Smooth muscle cell (in vitro differentiated cells): ENCODE data around the gene PFKL. TPM values are rescaled to one million over a fixed set of nuclear protein-coding genes. Genes with fewer than 3 reads are reported as not detected.

Experiments
- DNase-seq: peaks from one replicate; lab custom pipeline; 2025; ENCODE audit not compliant: unreplicated experiment; lab: John Stamatoyannopoulos, UW
- H2AFZ ChIP-seq: fragments of 200-600 bp; sonication (generic); 2 replicates; pipeline ENCODE4 v1.6.0; 2016; ENCODE audit warnings: antibody characterized with exemption, low read depth, mild to moderate bottlenecking
- H3F3A ChIP-seq: fragments of 200-600 bp; sonication (generic); 2 replicates; pipeline ENCODE4 v1.6.0; 2017; ENCODE audit warnings: antibody characterized with exemption, low read depth
- H3K27ac ChIP-seq: fragments of 200-600 bp; sonication (generic); 2 replicates; pipeline ENCODE4 v1.5.1; 2016; ENCODE audit warnings: low read depth, mild to moderate bottlenecking
- H3K27me3 ChIP-seq: fragments of 200-600 bp; sonication (generic); 2 replicates; pipeline ENCODE4 v1.6.1; 2016; ENCODE audit warnings: low read depth, mild to moderate bottlenecking
- H3K36me3 ChIP-seq: fragments of 200-600 bp; sonication (generic); 2 replicates; pipeline ENCODE4 v1.5.1; 2016; ENCODE audit warnings: low read depth
- H3K4me1 ChIP-seq: fragments of 200-600 bp; sonication (generic); 2 replicates; pipeline ENCODE4 v1.5.1; 2016; ENCODE audit warnings: low read depth
- H3K4me2 ChIP-seq: fragments of 200-600 bp; sonication (generic); 2 replicates; pipeline ENCODE4 v1.6.0; 2016; ENCODE audit warnings: mild to moderate bottlenecking
- H3K4me3 ChIP-seq: fragments of 200-600 bp; sonication (generic); 2 replicates; pipeline ENCODE4 v1.5.1; 2016; ENCODE audit warnings: mild to moderate bottlenecking
- H3K79me2 ChIP-seq: fragments of 200-600 bp; sonication (generic); 2 replicates; pipeline ENCODE4 v1.6.0; 2016; ENCODE audit warnings: low read depth, mild to moderate bottlenecking
- H3K9ac ChIP-seq: fragments of 200-600 bp; sonication (generic); 2 replicates; pipeline ENCODE4 v1.6.0; 2016; ENCODE audit warnings: low read depth
- H3K9me3 ChIP-seq: fragments of 200-600 bp; sonication (generic); replicated peaks from 2 replicates; pipeline ENCODE4 v1.5.1; 2016; ENCODE audit warnings: low read depth
- H4K20me1 ChIP-seq: fragments of 200-600 bp; sonication (generic); 2 replicates; pipeline ENCODE4 v1.6.0; 2016; ENCODE audit warnings: low read depth
- CTCF ChIP-seq: fragments of 200-600 bp; sonication (generic); IDR thresholded peaks from 2 replicates; pipeline ENCODE4 v1.5.1; 2017; ENCODE audit warnings: borderline replicate concordance, mild to moderate bottlenecking, antibody characterized with exemption; ENCODE audit not compliant: insufficient read depth, poor library complexity, severe bottlenecking
- WGBS: methylation state at CpG from one replicate; pipeline ENCODE4 v1.1.7; 2016; ENCODE audit warnings: low lambda C conversion rate; 5-methylcytosine and 5-hydroxymethylcytosine counted together
- polyA plus RNA-seq: library from polyadenylated mRNA; unstranded; fragments of >200 nt; fragmentation: Nextera tagmentation; extraction: Ambion mirVana; gene quantifications from 2 replicates; pipeline ENCODE4 v1.2.1, GENCODE V29; 2016
- total RNA-seq: library from RNA; depleted of rRNA; stranded (reverse); fragments of >200 nt; gene quantifications from 2 replicates; pipeline ENCODE4 v1.2.3, GENCODE V29; 2014

PFKL gene
- total and polyA plus RNA-seq, 2 experiments from 2014 or later: 51.4 to 162 TPM

- Histone ChIP-seq H3K27me3 (no peaks in the 10 kb centered on the region), H3K4me3 (no peak overlapping the region), H3K79me2 (no peaks in the 10 kb centered on the region), H3F3A (no peaks in the 10 kb centered on the region), H3K9ac (no peak overlapping the region), H2AFZ (no peak overlapping the region), H3K4me2 (no peak overlapping the region), H3K36me3 (no peaks in the 10 kb centered on the region), H3K4me1 (no peaks in the 10 kb centered on the region), H3K27ac (no peak overlapping the region), H3K9me3 (no peaks in the 10 kb centered on the region), H4K20me1 (no peaks in the 10 kb centered on the region)
- no peak for TF ChIP-seq CTCF
- WGBS: 86% methylated on average over 18 of the region's 20 CpGs
- no peak for DNase-seq
These were observed 31.9 kb downstream of the PFKL start for GRCh38 chr21:44331650-44332307.

- TF ChIP-seq CTCF: no peak
- no peak overlapping the region for H3K4me3 ChIP-seq
- no peaks in the 10 kb centered on the region for H3K36me3 ChIP-seq
- no peak overlapping the region for H2AFZ ChIP-seq
- H3K9me3 ChIP-seq: no peaks in the 10 kb centered on the region
- H3F3A ChIP-seq: no peaks in the 10 kb centered on the region
- no peaks in the 10 kb centered on the region for H3K4me1 ChIP-seq
- H4K20me1 ChIP-seq: no peaks in the 10 kb centered on the region
- no peaks in the 10 kb centered on the region for H3K27me3 ChIP-seq
- no peaks in the 10 kb centered on the region for H3K79me2 ChIP-seq
- H3K4me2 ChIP-seq: no peak overlapping the region
- H3K27ac ChIP-seq: no peak overlapping the region
- no peak overlapping the region for H3K9ac ChIP-seq
- WGBS: 92% methylated on average over 17 of the region's 17 CpGs
- DNase-seq: no peak
These were observed 32.5 kb downstream of the PFKL start for GRCh38 chr21:44332383-44332782.

- H3K27ac ChIP-seq: no peak overlapping the region
- H3K9ac ChIP-seq: no peak overlapping the region
- DNase-seq: no peak
- H3K36me3 ChIP-seq: no peaks in the 10 kb centered on the region
- no peaks in the 10 kb centered on the region for H3K9me3 ChIP-seq
- H3K4me1 ChIP-seq: no peaks in the 10 kb centered on the region
- H2AFZ ChIP-seq: no peak overlapping the region
- no peaks in the 10 kb centered on the region for H4K20me1 ChIP-seq
- H3K27me3 ChIP-seq: no peaks in the 10 kb centered on the region
- no peak overlapping the region for H3K4me2 ChIP-seq
- WGBS: 98% methylated on average over 22 of the region's 22 CpGs
- no peak for TF ChIP-seq CTCF
- H3K4me3 ChIP-seq: no peak overlapping the region
- no peaks in the 10 kb centered on the region for H3K79me2 ChIP-seq
- H3F3A ChIP-seq: peaks cover 2% of the 10 kb centered on the region
These were observed 33.1 kb downstream of the PFKL start for GRCh38 chr21:44332965-44333364.
